ENCODE measurements around the gene NAXD.

The NAXD gene

GRCh38 chr13:110572778-110573118 is 42.6 kb upstream of the NAXD start:
- no peak for DNase-seq
- TF ChIP-seq CTCF (IDR thresholded peaks at IDR 0.05; ENCODE audit: low read depth, low read length, missing control alignments): no peak
- no peaks in the 10 kb centered on the region for H3K36me3 ChIP-seq (replicated peaks)
- H3K27me3 ChIP-seq (replicated peaks): peaks cover 5% of the 10 kb centered on the region
- no peak overlapping the region for H3K4me3 ChIP-seq (ENCODE audit: low read depth, low read length)
- in situ Hi-C loops (cut with HindIII; ENCODE audit: low pct_ligation_motif_present, low sequenced_read_pairs): no loop called here
- no peak overlapping the region for H3K27ac ChIP-seq

- Histone ChIP-seq H3K27ac (no peak overlapping the region), H3K36me3 (replicated peaks) (no peaks in the 10 kb centered on the region), H3K27me3 (replicated peaks) (peaks cover 5% of the 10 kb centered on the region), H3K4me3 (ENCODE audit: low read depth, low read length) (no peak overlapping the region)
- in situ Hi-C loops (cut with HindIII; ENCODE audit: low pct_ligation_motif_present, low sequenced_read_pairs): no loop called here
- no peak for DNase-seq
- TF ChIP-seq CTCF (IDR thresholded peaks at IDR 0.05; ENCODE audit: low read depth, low read length, missing control alignments): no peak
Observed at GRCh38 chr13:110574161-110574560, 41.2 kb upstream of the NAXD start.

GRCh38 chr13:110575322-110576069 is 39.8 kb upstream of the NAXD start:
- no peak overlapping the region for H3K4me3 ChIP-seq (ENCODE audit: low read depth, low read length)
- no peak overlapping the region for H3K27ac ChIP-seq
- in situ Hi-C loops (cut with HindIII; ENCODE audit: low pct_ligation_motif_present, low sequenced_read_pairs): no loop called here
- H3K36me3 ChIP-seq (replicated peaks): no peaks in the 10 kb centered on the region
- TF ChIP-seq CTCF (IDR thresholded peaks at IDR 0.05; ENCODE audit: low read depth, low read length, missing control alignments): no peak
- DNase-seq: peak; percentile 14
- peaks cover 5% of the 10 kb centered on the region for H3K27me3 ChIP-seq (replicated peaks)

- no peaks in the 10 kb centered on the region for H3K36me3 ChIP-seq (replicated peaks)
- in situ Hi-C loops (cut with HindIII; ENCODE audit: low pct_ligation_motif_present, low sequenced_read_pairs): no loop called here
- no peak overlapping the region for H3K27ac ChIP-seq
- H3K4me3 ChIP-seq (ENCODE audit: low read depth, low read length): no peak overlapping the region
- TF ChIP-seq CTCF (IDR thresholded peaks at IDR 0.05; ENCODE audit: low read depth, low read length, missing control alignments): no peak
- no peak for DNase-seq
- H3K27me3 ChIP-seq (replicated peaks): peaks cover 5% of the 10 kb centered on the region
Observed at GRCh38 chr13:110576070-110576394, 39.3 kb upstream of the NAXD start.

GRCh38 chr13:110576736-110577476 is 38.4 kb upstream of the NAXD start:
- Histone ChIP-seq H3K27ac (no peak overlapping the region), H3K27me3 (replicated peaks) (peaks cover 5% of the 10 kb centered on the region), H3K36me3 (replicated peaks) (no peaks in the 10 kb centered on the region), H3K4me3 (ENCODE audit: low read depth, low read length) (no peak overlapping the region)
- in situ Hi-C loops (cut with HindIII; ENCODE audit: low pct_ligation_motif_present, low sequenced_read_pairs): no loop called here
- no peak for DNase-seq
- no peak for TF ChIP-seq CTCF (IDR thresholded peaks at IDR 0.05; ENCODE audit: low read depth, low read length, missing control alignments)
